ENCODE measurements around the gene CAMTA1.

CAMTA1 gene

GRCh38 chr1:6967431-6968111, 182.3 kb downstream of the CAMTA1 start:
- no peak for TF ChIP-seq CTCF (IDR thresholded peaks at IDR 0.05; ENCODE audit: insufficient read depth, low read depth, low read length, missing control alignments)
- no peak for DNase-seq (ENCODE audit: low read depth)
- no peak overlapping the region for H3K4me3 ChIP-seq (ENCODE audit: low read length)

- H3K4me3 ChIP-seq (ENCODE audit: low read length) = no peak overlapping the region
- no peak for DNase-seq (ENCODE audit: low read depth)
- TF ChIP-seq CTCF (IDR thresholded peaks at IDR 0.05; ENCODE audit: insufficient read depth, low read depth, low read length, missing control alignments) = no peak
Observed at GRCh38 chr1:6969106-6969505, 183.9 kb downstream of the CAMTA1 start.

GRCh38 chr1:6969762-6970161, 184.5 kb downstream of the CAMTA1 start:
- DNase-seq (ENCODE audit: low read depth) = no peak
- no peak overlapping the region for H3K4me3 ChIP-seq (ENCODE audit: low read length)
- no peak for TF ChIP-seq CTCF (IDR thresholded peaks at IDR 0.05; ENCODE audit: insufficient read depth, low read depth, low read length, missing control alignments)

GRCh38 chr1:6970221-6970620, 185.0 kb downstream of the CAMTA1 start:
- DNase-seq (ENCODE audit: low read depth) = no peak
- no peak overlapping the region for H3K4me3 ChIP-seq (ENCODE audit: low read length)
- TF ChIP-seq CTCF (IDR thresholded peaks at IDR 0.05; ENCODE audit: insufficient read depth, low read depth, low read length, missing control alignments) = no peak

- H3K4me3 ChIP-seq (ENCODE audit: low read length) = no peak overlapping the region
- DNase-seq (ENCODE audit: low read depth) = no peak
- TF ChIP-seq CTCF (IDR thresholded peaks at IDR 0.05; ENCODE audit: insufficient read depth, low read depth, low read length, missing control alignments) = no peak
Observed at GRCh38 chr1:6971048-6971447, 185.8 kb downstream of the CAMTA1 start.

- no peak overlapping the region for H3K4me3 ChIP-seq (ENCODE audit: low read length)
- DNase-seq (ENCODE audit: low read depth) = no peak
- no peak for TF ChIP-seq CTCF (IDR thresholded peaks at IDR 0.05; ENCODE audit: insufficient read depth, low read depth, low read length, missing control alignments)
Observed at GRCh38 chr1:6971699-6972098, 186.4 kb downstream of the CAMTA1 start.

GRCh38 chr1:6972399-6972798, 187.1 kb downstream of the CAMTA1 start:
- no peak for DNase-seq (ENCODE audit: low read depth)
- H3K4me3 ChIP-seq (ENCODE audit: low read length) = no peak overlapping the region
- no peak for TF ChIP-seq CTCF (IDR thresholded peaks at IDR 0.05; ENCODE audit: insufficient read depth, low read depth, low read length, missing control alignments)

All from epithelial cell of esophagus (primary cell).